T-helper 1 cell (primary cell): ENCODE measurements around the gene TNFRSF19.
A peak's percentile ranks its signal among the peaks of the same experiment; 100 is the strongest.
"Not testable (repeated sequence)": the region's sequence is repeated elsewhere in the genome, so short reads cannot be mapped to it uniquely, and the experiment has no call there.

Experiments
- DNase-seq, 5 donors: peaks; one replicate each; pipeline ENCODE4 v3.0.0-alpha.2; 2012 to 2020

TNFRSF19 gene

DNA sequence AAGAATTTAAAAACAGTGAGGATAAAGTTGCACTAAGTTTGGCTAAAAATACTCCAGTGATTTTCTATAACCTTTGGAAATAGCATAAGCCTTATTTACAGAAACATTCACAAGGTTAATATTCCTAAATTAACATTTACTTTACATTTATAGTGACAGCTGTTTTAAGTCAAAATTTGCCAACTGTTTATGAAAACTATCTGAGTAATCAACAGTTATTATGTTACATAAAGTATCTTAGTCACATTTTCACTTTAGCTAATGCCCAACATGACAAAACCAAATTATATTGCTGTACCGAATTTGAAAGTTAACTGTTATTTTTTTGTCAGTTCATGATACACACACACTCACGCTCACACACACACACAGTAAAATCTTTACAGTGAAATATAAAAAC is 1.2 kb downstream of the TNFRSF19 start:
- DNase-seq, result no peak

DNA sequence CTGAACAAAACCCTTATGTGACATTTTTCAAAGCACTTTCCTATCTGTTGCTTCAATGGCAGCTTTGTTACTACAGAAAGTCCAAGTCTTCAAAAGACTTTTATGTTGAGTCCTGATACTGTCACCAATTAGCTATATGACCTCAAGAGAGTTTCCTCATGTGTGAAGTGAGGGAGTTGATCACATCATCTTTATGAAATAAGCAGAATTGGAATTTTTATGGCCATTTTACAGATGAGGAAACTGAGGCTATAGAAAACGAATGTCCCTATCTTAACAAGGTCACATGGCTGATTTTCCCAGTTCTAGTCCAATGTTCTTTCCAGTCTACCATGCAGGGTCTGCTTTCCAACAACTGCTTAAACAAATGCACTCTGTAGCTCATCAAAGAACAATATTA is 2.6 kb downstream of the TNFRSF19 start:
- no peak for DNase-seq

DNA sequence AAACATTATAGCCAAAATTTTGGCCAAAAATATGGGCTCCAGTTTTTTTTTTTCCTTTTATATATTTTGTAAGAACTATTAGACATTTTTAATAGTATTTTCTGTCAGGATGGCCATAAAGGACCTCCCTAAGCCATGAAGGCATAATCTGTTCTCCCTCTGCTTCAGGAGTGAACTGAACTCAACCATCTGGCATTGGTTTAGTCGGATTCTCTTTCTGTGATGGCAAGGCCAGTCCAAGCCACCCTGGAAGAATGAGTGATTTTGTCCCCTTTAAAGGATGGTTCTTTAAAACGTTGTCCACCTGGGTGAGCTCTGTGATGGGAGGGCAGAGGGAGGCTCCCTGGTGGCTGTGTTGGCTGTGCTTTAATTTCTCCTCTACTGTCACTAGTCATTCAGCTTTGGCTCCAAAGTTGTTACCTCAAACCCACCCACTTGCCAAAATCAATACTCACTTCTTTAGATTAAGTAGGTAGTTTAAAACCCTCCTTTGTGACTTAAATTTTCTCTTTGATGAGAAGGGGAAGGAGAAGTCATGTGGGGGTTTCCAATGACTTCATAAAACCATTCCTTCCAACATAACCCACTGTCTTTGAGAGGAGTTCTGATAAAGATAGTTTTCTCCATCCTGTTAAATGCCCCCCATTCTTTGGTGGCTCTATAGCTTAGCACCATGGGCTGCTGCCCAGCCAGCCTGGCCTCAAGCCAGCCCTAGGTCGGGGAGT is 4.4 kb downstream of the TNFRSF19 start:
- no peak for DNase-seq

DNA sequence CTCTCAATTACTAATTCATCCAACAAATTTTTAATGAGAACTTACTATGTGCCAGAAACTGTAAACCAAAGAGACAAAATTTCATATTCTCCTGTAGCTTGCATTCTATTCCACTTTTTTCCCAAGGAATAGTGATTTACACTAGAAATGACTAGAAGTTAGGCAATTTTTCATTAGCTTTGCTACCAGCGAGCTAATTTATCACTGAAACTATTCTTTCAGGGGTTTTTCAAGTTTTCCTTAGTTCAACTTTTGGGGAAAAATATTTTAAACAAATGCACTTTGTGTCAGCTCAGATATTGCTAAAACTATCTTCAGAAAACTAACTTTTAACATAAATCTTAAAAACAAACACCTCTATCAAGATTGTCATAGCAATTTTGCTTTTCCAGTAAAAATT is 5.4 kb downstream of the TNFRSF19 start:
- DNase-seq, result no peak

DNA sequence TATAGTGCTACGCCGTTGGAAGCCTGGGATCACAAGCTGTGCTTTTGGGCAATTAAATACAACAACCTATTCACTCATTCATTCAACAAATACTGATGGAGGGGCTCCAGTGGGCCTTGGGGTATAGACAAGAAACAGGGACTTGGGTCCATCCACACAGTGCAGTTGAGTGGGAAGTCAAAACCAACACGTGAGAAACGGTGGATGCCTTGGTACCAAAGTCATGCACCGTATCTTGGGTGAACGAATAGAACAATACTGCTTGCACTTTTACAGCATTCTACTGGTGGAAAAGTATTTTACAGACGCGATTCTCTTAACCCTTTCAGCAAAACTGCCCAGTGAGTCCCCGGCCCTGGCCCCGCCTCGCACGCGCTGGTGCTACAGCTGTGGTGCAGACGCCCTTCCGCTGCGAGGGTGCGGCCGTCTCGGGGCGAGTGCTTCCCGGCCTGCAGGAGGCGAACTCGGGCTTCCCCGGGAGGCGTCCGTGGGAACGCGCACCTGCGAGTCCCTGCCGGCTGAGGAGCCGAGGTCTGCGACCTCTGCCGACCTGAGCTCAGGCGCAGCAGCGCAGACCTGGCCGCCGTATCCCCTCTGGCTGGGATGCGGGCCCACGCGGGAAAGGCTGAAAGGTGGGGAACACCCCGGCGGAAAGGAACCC is 8.3 kb downstream of the TNFRSF19 start:
- DNase-seq, result peak; percentile 13 to 76 (median 51)

DNA sequence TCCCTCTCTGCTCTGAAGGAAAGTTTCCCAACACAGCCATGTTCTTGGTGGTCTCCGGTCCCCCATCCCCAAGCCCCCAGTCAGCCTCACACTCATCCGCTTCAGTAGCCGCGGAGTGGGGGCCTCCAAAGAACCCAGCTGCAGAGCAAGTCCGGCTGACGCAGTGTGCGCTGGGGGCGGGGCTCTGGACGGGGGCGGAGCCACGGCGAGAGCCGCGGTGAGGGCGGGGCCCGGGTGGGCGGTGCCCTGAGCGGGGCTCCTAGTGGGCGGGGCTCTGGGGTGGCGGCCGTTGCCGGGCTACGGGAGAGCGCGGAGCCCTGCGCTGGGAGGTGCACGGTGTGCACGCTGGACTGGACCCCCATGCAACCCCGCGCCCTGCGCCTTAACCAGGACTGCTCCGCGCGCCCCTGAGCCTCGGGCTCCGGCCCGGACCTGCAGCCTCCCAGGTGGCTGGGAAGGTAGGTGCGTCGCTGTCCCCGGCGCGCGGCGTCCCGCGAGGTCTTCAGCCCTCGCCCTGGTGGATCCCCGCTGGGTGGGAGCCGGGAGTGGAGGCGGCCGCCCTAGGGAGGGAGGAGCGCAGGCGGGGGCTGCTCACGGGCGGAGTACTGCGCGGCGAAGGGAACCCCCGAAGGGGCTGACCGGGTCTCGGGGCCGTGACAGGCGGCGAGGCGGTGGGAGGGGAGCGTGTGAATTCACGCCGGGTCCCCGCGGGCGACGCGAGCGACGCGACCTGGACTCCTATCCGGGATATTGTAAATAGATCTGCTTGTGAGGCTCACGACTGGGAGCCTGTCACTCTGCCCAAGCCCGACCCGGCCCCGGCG is 9.1 kb downstream of the TNFRSF19 start:
- DNase-seq, result peak; percentile 79 to 88 (median 84)

DNA sequence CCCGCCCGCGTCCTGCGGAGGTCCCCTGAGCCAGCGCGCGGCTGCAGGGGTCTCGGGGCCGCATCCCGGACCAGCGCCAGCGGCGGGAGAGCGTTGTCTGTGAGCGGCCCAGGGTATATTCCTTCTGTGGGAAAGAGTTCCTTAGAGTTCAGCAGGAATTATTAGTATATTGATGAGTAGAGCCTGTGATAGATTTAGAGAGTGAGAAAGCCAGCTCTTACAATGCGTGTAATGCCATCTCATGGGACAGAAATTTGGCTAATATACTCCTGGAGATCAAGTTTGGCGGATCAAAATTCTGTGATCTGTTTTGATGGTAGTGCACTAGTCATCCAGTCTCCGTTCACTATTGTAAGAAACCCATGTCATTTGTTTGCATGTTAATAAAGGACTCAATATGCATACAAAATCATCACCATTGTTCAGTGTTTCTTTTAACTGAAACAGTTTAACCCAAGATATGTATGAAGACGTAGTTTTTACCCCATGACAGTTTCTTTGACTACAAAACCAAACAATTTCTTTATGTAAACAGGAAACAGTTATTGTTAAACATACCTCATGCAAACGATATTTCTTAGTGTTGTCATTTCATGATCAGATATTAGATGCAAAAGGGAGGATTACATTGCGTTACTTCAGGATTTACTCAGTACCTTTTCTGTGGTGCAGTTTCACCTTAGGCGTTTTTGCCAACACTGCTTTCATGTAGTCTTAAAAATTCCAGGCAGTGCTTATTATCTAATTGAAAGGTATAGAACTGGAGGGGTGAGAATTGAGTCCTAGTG is 9.9 kb downstream of the TNFRSF19 start:
- DNase-seq, result peak in 1 of 5 donors; percentile 34

DNA sequence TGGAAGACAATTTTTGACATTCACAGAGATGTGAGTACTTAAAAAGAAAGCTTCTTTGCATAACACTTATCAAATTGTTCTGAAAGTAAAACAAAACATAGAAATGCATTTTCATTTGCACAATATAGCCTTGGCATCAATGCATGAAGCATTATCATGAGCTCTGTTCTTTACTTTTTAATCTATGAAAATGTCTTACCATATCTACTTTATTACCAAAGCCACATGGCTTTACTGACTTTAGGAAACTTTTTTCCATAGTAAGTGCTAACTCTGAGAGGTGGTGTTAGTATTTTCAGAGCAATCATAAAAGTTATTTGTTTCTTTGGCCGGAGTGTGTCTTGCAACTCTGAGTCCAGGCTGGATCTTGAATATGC is 10.5 kb downstream of the TNFRSF19 start:
- no peak for DNase-seq

- DNase-seq, result no peak
These were observed 13.3 kb downstream of the TNFRSF19 start for GRCh38 chr13:23583491-23583890.

GRCh38 chr13:23584275-23584674 is 14.1 kb downstream of the TNFRSF19 start:
- DNase-seq, result no peak

- DNase-seq, result no peak
These were observed 16.1 kb downstream of the TNFRSF19 start for GRCh38 chr13:23586336-23586735.

GRCh38 chr13:23588666-23589065 is 18.5 kb downstream of the TNFRSF19 start:
- DNase-seq, result no peak

DNA sequence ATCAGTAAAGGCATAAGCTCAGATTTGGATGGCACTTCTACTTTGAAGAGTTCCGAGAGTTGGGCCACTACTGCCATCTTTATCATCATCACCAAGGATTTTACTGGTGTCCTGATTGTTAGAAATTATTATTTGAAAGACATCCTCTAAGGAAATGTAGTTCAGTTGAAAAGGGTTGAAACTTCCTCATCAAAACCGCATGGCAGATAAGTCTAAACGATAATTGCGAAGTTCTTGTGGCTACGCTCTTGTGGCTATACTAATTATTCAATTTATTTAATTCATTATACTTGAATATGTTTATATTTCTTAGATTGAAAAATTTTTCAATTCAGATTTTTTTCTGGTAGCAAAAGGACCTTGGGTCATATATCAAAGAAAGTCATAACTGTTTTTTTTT is 22.4 kb downstream of the TNFRSF19 start:
- no peak for DNase-seq

DNA sequence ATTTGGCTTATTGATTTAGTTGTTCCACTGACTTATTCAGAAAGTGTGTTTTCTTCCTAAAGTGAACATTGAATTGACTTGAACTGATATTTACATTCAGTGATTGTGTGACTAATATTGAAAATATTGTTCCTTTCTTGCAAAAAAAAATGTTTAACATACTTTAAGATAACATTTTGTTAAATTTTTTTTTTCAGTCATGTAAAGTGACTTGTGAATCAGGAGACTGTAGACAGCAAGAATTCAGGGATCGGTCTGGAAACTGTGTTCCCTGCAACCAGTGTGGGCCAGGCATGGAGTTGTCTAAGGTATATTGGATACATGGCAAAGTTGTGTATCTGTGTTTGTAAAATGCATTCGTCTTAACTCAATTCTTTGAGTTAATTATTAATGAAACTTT is 22.9 kb downstream of the TNFRSF19 start:
- DNase-seq, result no peak

GRCh38 chr13:23594290-23594689 is 24.1 kb downstream of the TNFRSF19 start:
- DNase-seq, result not testable (repeated sequence)

DNA sequence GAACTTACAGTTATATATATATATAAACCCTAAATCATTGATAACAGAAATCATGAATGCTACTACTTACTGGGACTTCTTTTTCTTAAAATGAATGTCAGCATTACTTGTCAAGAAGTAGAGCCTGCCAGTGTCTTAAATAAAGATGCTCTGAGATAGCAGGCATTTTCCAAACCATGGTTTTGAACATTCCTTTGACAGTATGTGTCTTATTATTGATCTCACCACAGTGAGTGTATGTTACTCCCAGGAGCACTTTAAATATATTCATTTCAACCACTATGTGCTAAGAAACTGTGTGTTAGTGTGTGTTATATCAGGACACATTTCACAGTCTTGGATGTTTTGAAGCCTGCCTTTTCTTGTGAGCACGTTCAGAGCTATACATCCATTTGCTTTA is 28.2 kb downstream of the TNFRSF19 start:
- no peak for DNase-seq

DNA sequence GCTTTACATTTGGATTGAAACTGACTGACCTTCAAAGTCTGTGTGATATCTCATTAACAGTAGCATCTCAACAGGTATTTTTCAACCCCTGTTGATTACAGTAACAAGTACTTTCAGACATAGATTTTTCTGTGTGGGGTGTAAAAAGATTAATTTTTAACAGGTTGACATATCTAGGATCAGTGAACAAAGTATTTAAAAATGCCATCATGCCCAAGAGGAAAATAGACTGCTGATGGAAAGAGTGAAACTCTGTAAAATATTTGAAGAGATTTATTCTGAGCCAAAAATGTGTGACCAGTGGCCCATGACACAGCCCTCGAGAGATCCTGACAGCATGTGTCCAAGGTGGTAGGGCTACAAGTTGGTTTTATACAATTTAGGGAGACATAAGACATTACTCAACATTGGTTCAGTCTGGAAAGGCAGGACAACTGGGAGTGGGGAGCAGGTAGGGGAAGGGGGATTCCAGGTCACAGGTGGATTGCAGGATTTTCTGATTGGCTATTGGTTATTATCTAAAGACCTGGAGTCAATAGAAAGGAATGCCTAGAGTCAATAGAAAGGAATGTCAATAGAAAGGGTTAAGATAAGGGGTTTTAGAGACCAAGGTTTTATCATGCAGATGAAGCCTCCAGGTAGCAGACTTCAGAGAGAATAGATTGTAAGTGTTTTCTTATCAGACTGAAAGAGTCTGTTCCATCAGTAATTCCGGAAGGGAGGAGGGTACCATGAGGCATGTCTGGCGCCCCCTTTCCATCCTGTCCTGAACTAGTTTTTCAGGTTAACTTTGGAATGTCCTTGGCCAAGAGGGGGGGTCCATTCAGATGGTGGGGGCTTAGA is 29.1 kb downstream of the TNFRSF19 start:
- no peak for DNase-seq

GRCh38 chr13:23600100-23600499 is 29.9 kb downstream of the TNFRSF19 start:
- no peak for DNase-seq

DNA sequence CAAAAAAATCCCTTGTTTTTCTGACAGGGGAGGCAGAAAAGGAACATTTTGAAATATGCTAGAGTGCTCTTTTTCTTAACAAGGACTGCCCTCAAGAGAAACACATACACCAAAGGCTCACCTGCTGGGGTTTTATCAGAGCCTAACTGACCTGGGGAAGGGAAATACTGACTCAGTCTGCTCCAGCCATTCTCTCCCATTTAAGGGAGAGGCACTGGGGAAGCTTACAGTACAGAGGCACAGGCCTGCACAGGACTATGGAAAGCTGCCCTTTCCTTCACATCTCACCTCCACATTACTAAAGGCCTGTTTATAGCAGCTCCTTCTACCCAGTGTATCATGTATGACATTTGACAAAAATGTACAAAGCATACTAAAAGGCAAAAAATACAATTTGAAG is 30.3 kb downstream of the TNFRSF19 start:
- DNase-seq, result no peak

- no peak for DNase-seq
These were observed 35.6 kb downstream of the TNFRSF19 start for GRCh38 chr13:23605831-23606230.

GRCh38 chr13:23608138-23608537 is 37.9 kb downstream of the TNFRSF19 start:
- no peak for DNase-seq
